Measurements from ENCODE around the gene ZNF716. TPM values are rescaled to one million over a fixed set of nuclear protein-coding genes. Genes with fewer than 3 reads are reported as not detected.
A peak's percentile ranks its signal among the peaks of the same experiment; 100 is the strongest.

Gene ZNF716
- total and polyA plus RNA-seq, 12 donors: not detected

GRCh38 chr7:57412618-57413017 lies 37.4 kb upstream of the ZNF716 start:
- DNase-seq: no peak
- H3K4me1 ChIP-seq (replicated peaks in 1 of 2): no peaks in the 10 kb centered on the region

DNA sequence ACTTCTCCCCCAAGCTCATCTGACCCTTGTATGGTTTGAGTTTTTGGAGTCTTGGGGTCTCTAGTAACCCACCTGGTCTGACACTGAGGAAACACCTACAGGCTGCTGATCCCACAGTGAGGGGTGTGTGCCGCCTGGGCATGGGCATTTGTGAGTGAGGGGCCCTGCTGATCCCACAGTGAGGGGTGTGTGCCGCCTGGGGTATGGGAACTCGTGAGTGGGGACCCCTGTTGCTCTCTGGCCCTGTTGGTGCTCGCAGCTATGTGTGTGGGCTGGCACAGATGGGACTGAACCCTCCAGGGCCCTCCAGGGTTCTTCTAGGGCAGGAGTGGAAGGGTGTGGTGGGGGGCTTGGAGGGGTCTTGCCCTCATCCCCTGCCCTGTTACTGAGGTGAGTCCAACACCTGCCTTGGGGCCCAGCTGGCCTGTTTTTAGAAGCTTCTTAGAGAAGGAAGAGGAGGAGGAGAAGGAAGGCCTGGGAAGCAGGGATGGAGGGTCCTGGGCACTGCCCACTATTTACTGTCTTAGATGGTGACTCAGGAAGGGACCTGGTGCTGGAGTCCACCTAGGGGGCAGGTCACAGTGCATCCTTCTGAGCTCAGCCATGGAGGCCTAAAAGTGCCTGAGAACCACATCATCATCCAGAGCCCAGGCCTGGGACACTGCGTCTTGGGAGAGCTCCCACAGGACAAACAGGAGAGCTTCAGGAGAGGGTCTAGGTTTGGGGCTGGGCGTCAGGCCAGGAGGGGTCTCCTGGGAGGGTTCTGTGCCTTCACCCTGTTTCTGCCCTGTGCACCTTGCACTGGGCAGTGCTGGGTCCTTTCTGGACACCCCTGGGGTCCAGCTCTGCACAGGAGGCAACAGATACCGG lies 36.2 kb upstream of the ZNF716 start:
- 72 to 88% (median 82%) methylated on average over 1 to 7 of the region's 7 CpGs; no CpG with 5 or more reads in 1 of the 4 donors for WGBS, 4 donors
- TF ChIP-seq POLR2A (IDR thresholded peaks at IDR 0.05): no peak
- TF ChIP-seq, protein P1, sequence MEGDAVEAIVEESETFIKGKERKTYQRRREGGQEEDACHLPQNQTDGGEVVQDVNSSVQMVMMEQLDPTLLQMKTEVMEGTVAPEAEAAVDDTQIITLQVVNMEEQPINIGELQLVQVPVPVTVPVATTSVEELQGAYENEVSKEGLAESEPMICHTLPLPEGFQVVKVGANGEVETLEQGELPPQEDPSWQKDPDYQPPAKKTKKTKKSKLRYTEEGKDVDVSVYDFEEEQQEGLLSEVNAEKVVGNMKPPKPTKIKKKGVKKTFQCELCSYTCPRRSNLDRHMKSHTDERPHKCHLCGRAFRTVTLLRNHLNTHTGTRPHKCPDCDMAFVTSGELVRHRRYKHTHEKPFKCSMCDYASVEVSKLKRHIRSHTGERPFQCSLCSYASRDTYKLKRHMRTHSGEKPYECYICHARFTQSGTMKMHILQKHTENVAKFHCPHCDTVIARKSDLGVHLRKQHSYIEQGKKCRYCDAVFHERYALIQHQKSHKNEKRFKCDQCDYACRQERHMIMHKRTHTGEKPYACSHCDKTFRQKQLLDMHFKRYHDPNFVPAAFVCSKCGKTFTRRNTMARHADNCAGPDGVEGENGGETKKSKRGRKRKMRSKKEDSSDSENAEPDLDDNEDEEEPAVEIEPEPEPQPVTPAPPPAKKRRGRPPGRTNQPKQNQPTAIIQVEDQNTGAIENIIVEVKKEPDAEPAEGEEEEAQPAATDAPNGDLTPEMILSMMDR (IDR thresholded peaks at IDR 0.05): no peak

More at GRCh38 chr7:57412618-57413017, 37.4 kb upstream of the ZNF716 start:
- Histone ChIP-seq H3K4me3 (no peak overlapping the region), H3K9me3 (replicated peaks in 1 of 3) (no peaks in the 10 kb centered on the region), H3K27me3 (no peaks in the 10 kb centered on the region), H3K27ac (no peak overlapping the region), H3K36me3 (replicated peaks in 1 of 2) (no peaks in the 10 kb centered on the region)
- intact Hi-C loops (cut with DNase I): no loop called here
- 66 to 84% methylated on average over 2 to 3 of the region's 3 CpGs; no CpG with 5 or more reads in 2 of the 4 donors for WGBS, 4 donors
- no peak for TF ChIP-seq POLR2A (IDR thresholded peaks at IDR 0.05)
- TF ChIP-seq, protein P1 (IDR thresholded peaks at IDR 0.05): no peak

DNA sequence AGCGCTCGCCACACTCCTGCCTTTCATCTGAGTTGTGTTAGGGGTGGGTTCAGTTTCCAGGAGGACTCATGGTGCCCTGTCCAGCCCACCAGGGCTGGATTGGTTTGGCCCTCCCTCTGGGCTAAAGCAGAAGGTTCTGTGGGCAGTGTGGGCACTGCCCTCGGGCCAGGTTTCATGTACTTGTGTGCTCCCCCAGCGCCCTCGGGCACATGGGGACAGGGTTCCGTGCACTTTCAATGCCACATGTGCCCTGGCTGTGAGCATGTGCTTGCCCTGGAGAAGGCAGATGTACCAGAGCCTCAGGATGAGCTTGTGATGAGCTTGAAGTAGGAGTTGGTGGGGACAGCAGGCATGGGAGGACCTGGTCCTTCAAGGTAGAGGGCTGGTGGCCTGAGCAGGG lies 35.6 kb upstream of the ZNF716 start:
- peak in 1 of 7 donors; percentile 17 for DNase-seq
- WGBS, 4 donors: 71 to 100% (median 77%) methylated on average over 3 to 6 of the region's 6 CpGs; no CpG with 5 or more reads in 1 of the 4 donors
- H3K4me1 ChIP-seq (replicated peaks in 1 of 2): no peaks in the 10 kb centered on the region
- H3K4me3 ChIP-seq: no peak overlapping the region
- TF ChIP-seq POLR2A (IDR thresholded peaks at IDR 0.05): no peak
- TF ChIP-seq, protein P1 (IDR thresholded peaks at IDR 0.05): no peak
- no peaks in the 10 kb centered on the region for H3K27me3 ChIP-seq
- H3K36me3 ChIP-seq (replicated peaks in 1 of 2): no peaks in the 10 kb centered on the region
- intact Hi-C loops (cut with DNase I): no loop called here
- no peak overlapping the region for H3K27ac ChIP-seq
- no peaks in the 10 kb centered on the region for H3K9me3 ChIP-seq (replicated peaks in 1 of 3)

More for the DNA sequence above, 36.2 kb upstream of the ZNF716 start:
- intact Hi-C loops (cut with DNase I): no loop called here
- H3K4me3 ChIP-seq: no peak overlapping the region
- H3K27ac ChIP-seq: no peak overlapping the region
- H3K9me3 ChIP-seq (replicated peaks in 1 of 3): no peaks in the 10 kb centered on the region
- no peaks in the 10 kb centered on the region for H3K27me3 ChIP-seq
- H3K4me1 ChIP-seq (replicated peaks in 1 of 2): no peaks in the 10 kb centered on the region
- no peaks in the 10 kb centered on the region for H3K36me3 ChIP-seq (replicated peaks in 1 of 2)
- peak in 1 of 7 donors; percentile 41 for DNase-seq

GRCh38 chr7:57414852-57415251 lies 35.1 kb upstream of the ZNF716 start:
- H3K36me3 ChIP-seq (replicated peaks in 1 of 2): no peaks in the 10 kb centered on the region
- TF ChIP-seq, protein P1 (IDR thresholded peaks at IDR 0.05): no peak
- TF ChIP-seq POLR2A (IDR thresholded peaks at IDR 0.05): no peak
- intact Hi-C loops (cut with DNase I): no loop called here

More at GRCh38 chr7:57414852-57415251, 35.1 kb upstream of the ZNF716 start:
- WGBS, 4 donors: 63% methylated on average over 1 of the region's 1 CpG; no CpG with 5 or more reads in 3 of the 4 donors
- DNase-seq: peak in 1 of 7 donors; percentile 20
- no peaks in the 10 kb centered on the region for H3K9me3 ChIP-seq (replicated peaks in 1 of 3)
- H3K4me3 ChIP-seq: no peak overlapping the region
- H3K27ac ChIP-seq: no peak overlapping the region
- H3K27me3 ChIP-seq: no peaks in the 10 kb centered on the region
- H3K4me1 ChIP-seq (replicated peaks in 1 of 2): no peaks in the 10 kb centered on the region

All from adrenal gland (tissue), 12 donors.